Astrocyte of the cerebellum (primary cell): Measurements from ENCODE around the gene SEZ6L.

Experiments
- DNase-seq: peaks from one replicate; pipeline ENCODE4 v3.0.0-alpha.2; 2011; ENCODE audit warnings: low read depth
- H3K4me3 ChIP-seq: 2 replicates; pipeline ENCODE4 v1.5.1; 2011; ENCODE audit warnings: mild to moderate bottlenecking, low read depth, low read length, moderate library complexity
- CTCF ChIP-seq: IDR thresholded peaks from 2 replicates; pipeline ENCODE4 v1.5.1; 2012; ENCODE audit warnings: low read length, low read depth, moderate library complexity, mild to moderate bottlenecking; ENCODE audit errors: missing control alignments
- in situ Hi-C: cut with HindIII; loops from 2 replicates; pipeline ENCODE4 v1.10.0; 2017; ENCODE audit warnings: low sequenced_read_pairs

The SEZ6L gene

GRCh38 chr22:26281941-26282340 lies 112.7 kb downstream of the SEZ6L start:
- DNase-seq, result no peak
- TF ChIP-seq CTCF, result no peak
- no peak overlapping the region for H3K4me3 ChIP-seq
- in situ Hi-C loops, result no loop called here

- in situ Hi-C loops, result no loop called here
- no peak for DNase-seq
- H3K4me3 ChIP-seq, result no peak overlapping the region
- no peak for TF ChIP-seq CTCF
These were observed 114.1 kb downstream of the SEZ6L start for GRCh38 chr22:26283330-26283729.

- no peak overlapping the region for H3K4me3 ChIP-seq
- no peak for TF ChIP-seq CTCF
- in situ Hi-C loops, result no loop called here
- DNase-seq, result no peak
These were observed 116.4 kb downstream of the SEZ6L start for GRCh38 chr22:26285632-26286031.

GRCh38 chr22:26286091-26286820 lies 117.0 kb downstream of the SEZ6L start:
- no peak for DNase-seq
- no peak overlapping the region for H3K4me3 ChIP-seq
- in situ Hi-C loops, result no loop called here
- TF ChIP-seq CTCF, result no peak

GRCh38 chr22:26287382-26288225 lies 118.3 kb downstream of the SEZ6L start:
- TF ChIP-seq CTCF, result no peak
- H3K4me3 ChIP-seq, result no peak overlapping the region
- no peak for DNase-seq
- in situ Hi-C loops, result no loop called here

- no peak for TF ChIP-seq CTCF
- no peak for DNase-seq
- H3K4me3 ChIP-seq, result no peak overlapping the region
- in situ Hi-C loops, result no loop called here
These were observed 120.4 kb downstream of the SEZ6L start for GRCh38 chr22:26289611-26290101.
